EL (cell line): ENCODE measurements around the gene CERS2.
"Not testable (repeated sequence)": the region's sequence is repeated elsewhere in the genome, so short reads cannot be mapped to it uniquely, and the experiment has no call there.

ENCODE experiments used
- DNase-seq: peaks from one replicate; pipeline ENCODE4 v3.0.0-alpha.2; 2016

CERS2 gene

DNA sequence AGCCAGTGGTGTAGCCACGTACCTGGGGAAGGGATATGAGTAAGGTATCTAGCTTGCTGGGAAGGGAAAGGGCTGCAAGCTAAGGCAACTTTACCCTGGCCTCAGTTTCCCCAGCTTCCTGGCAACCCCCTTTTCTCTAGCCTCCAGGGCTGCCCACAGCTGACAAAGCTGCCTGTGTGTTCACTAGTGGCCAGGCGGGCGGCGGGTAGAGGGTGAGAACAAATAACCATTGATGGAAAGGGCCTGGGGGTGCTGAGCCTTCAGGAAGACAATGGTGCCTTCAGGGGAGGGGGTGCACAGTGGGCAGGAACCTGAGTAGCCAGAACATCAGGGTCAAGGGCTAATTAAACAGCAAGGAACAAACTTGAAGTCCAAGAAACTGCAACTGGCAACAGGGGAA lies 6.1 kb downstream of the CERS2 start:
- no peak for DNase-seq

DNA sequence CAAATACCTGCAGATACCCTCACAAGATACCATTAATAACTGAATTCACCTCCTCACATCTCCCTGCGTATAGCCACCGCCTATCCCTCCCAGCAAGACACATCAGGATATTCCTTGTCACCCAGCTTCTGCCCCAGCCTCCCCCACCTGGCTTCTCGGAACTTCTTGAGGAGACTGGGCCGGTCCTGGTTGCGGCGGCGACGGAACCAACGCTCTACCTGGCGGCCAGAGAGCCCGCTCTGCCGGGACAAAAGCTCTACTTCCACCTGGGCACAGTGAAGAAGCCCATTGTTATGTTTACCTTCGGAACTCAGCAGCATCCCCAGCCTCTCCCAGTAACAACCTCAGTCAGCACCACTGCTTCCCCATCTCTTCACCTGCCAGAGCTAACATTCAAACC lies 6.7 kb downstream of the CERS2 start:
- no peak for DNase-seq

DNA sequence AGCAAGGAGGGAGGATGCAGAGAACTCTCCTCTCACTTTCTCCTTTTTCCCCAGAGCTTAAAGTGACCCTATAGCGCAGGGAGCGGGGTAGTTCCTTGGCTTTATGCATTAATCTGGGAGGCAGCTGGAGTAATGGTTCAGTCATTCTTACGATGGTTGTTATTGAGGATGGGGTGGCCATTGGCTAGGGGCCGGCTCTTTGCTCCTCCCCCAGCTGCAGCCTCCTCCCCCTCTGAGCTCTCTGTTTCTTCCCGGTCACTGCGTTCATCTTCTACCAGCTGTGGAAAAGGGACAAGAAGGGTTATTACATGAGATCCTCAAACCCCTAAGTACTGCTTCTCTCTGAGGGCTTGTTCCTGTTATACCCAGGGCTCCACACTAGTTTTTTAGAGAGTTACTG lies 8.6 kb downstream of the CERS2 start:
- no peak for DNase-seq

DNA sequence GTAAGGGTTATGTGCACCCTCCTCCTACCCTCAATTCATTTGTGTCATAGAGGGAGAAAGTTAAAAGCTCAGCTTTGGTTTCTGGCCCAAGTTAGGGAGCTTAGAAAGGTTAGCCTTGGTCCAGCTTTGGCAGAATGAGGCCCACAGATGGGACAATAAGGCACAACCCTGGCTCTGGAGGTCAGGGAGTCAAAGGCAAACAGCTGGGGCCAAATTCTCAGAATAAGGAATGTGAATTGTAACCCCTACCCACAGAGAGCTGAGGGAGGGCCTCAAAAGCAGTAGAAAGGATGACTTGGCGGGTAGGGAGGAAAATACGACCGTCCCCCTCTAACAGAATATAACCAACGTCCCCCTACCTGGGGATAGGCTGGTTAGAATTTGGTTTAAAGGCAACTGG lies 9.0 kb downstream of the CERS2 start:
- no peak for DNase-seq

DNA sequence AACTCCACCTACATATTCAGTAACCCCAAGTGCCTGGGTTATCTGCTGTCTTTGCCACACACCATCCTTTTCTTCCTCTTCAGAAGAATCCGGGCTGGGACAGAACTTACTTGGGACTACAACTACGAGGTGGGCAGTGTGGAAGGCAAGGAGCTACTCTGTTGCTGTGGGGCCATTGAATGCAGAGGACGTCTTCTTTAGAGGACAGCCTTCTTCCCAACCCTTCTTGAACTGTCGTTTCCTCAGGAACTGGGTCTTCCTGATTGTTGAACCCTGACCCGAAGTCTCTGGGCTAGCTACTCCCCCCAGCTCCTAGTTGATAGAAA lies 10.5 kb downstream of the CERS2 start:
- DNase-seq, result no peak

DNA sequence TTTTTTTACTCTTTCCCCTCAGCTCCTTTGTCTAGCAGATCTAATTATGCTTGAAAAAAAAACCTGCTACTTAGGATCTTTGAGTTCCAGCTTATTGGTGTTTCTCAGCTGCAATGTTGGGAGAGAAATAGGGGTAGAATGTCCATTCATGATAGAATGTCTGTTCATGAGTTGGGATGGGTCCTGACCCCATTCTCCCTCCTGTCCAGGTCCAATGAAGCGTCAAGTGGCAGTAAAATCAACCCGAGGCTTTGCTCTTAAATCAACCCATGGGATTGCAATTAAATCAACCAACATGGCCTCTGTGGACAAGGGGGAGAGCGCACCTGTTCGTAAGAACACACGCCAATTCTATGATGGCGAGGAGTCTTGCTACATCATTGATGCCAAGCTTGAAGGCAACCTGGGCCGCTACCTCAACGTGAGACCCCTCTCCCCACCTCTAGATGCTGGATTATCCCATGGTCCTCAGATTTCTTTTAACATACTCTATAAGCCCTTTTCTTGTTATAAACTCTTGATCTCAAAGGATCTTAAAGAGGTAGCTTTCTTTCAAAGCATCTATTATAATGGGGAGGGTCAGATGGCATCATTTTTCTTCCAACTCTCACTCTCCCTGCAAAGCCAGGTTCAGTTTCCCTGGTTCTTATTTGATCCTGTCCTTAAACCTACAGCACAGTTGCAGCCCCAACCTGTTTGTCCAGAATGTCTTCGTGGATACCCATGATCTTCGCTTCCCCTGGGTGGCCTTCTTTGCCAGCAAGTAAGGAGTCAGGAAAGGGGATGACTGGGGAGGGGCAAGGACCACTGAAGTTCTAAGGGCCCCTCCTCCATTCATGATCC lies 11.1 kb downstream of the CERS2 start:
- DNase-seq, result no peak

DNA sequence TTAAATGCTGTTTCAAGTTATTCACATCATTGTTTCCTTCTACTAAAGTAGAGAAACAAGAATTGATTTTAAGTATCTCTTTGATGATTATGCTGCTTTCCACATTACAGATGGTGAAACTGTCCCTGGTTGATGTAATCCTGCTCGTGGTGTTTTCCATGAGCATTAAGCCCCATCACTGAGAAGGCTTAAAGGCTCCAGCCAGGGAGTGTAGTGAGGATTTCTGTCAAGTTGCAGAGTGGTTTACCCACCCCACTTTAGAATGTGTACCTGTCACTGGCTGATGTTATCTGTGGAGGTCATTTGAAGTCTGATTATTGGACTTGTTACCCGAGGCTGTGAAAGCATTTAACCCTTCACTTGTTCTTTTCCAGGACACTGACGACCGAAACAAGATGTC lies 12.9 kb downstream of the CERS2 start:
- DNase-seq, result no peak

DNA sequence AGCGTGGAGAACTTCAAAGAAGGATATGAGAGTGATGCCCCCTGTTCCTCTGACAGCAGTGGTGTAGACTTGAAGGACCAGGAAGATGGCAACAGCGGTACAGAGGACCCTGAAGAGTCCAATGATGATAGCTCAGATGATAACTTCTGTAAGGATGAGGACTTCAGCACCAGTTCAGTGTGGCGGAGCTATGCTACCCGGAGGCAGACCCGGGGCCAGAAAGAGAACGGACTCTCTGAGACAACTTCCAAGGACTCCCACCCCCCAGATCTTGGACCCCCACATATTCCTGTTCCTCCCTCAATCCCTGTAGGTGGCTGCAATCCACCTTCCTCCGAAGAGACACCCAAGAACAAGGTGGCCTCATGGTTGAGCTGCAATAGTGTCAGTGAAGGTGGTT lies 14.0 kb downstream of the CERS2 start:
- no peak for DNase-seq

DNA sequence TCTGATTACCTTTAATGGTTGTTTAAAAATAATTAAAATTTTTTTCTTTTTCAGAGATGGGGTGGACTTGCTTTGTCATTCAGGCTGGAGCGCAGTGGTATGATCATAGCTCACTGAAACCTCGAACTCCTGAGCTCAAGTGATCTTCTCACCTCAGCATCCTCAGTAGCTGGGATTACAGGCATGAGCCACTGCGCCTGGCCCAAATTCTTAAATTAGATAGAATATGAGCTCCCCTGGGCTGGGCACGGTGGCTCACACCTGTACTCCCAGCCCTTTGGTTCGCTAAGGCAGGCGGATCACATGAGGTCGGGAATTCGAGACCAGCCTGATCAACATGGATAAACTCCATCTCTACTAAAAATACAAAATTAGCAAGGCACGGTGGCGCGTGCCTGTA lies 17.0 kb downstream of the CERS2 start:
- no peak for DNase-seq

DNA sequence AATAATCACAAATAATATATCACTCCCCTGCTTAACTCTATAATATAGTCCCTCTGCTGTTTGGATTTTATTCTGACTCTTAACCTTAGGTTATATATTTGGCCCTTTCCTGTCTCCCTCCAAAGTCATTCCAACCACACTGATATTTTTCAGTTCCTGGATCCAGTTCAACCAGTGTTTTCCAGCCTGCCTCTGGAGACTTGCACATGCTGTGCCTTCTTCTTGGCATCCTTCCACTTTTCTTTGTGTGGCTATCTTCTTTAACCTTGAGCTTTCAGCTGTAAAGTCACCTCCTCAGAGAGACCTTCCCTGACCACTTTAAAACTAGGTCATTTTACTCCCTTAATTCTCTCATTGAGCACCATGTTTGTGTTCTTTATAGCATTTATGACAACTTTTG lies 19.4 kb downstream of the CERS2 start:
- DNase-seq, result no peak

DNA sequence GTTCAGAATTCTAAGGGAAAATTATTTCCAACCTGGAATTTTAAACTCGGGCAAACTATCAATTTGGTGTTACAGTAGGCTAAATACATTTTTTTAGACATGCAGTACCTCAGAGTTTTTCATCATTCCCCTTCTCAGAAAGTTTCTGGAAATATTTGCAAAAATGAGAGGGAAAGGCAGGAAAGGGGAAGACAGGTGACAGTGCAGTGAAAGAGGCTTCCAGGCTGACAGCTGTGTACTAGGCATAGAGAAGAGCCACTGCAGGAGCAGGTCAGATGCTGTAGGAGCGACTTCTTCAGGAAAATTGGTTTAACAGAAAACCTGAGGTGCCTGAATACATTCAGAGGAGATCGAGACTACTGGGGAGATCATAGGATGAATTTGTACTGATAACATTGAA lies 19.9 kb downstream of the CERS2 start:
- DNase-seq, result no peak

DNA sequence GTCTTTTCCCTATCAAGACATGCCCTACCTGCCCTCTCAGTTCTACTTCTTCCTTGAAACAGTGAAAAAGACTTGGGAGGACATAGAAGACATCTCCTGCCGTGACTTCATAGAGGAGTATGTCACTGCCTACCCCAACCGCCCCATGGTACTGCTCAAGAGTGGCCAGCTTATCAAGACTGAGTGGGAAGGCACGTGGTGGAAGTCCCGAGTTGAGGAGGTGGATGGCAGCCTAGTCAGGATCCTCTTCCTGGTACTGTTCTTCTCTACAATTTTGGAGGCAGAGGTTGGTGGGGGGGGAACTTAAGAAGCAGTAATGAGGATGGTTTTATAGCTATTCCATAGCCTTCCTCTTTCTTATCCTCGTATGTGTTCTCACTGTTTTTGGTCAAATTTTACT lies 29.8 kb downstream of the CERS2 start:
- no peak for DNase-seq

DNA sequence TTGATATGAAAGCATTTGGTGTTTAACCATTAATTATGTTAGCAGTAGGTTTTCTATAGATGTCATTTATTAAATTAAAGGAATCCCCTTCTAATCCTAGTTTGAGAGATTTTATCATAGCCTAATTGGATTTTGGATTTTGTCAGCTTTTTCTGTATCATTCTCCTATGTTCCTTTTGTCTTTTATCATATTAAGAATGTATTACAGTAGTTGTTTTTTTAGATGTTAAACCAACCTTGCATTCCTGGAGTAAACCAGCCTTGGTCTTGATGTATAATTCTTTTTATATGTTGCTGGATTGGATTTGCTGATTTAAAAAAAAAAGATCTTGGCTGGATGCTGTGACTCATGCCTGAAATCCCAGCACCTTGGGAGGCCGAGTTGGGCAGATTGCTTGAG lies 42.9 kb downstream of the CERS2 start:
- DNase-seq, result peak; percentile 8

DNA sequence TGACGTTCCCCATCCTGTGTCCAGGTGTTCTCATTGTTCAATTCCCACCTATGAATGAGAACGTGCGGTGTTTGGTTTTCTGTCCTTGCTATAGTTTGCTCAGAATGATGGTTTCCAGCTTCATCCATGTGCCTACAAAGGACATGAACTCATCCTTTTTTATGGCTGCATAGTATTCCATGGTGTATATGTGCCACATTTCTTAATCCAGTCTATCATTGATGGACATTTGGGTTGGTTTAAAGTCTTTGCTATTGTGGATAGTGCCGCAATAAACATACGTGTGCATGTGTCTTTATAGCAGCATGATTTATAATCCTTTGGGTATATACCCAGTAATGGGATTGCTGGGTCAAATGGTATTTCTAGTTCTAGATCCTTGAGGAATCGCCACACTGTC lies 45.9 kb downstream of the CERS2 start:
- DNase-seq, result not testable (repeated sequence)

DNA sequence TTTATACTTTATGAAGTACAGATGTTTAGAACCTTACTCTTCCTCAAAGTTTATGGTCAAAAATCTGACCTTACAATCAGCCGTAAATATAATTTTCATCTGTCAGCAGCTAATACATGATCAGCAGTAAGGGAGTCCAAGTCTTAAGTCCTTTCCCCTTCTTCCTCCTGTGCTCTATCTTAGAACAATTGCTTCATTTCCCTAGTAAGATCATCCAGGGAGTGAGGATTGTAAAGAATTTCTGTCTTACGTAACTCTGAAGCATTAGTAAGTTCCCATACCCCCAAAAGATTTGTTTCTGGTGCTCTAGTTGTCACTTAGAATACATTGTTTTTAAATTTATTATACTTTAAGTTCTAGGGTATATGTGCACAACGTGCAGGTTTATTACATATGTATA lies 46.3 kb downstream of the CERS2 start:
- DNase-seq, result no peak

DNA sequence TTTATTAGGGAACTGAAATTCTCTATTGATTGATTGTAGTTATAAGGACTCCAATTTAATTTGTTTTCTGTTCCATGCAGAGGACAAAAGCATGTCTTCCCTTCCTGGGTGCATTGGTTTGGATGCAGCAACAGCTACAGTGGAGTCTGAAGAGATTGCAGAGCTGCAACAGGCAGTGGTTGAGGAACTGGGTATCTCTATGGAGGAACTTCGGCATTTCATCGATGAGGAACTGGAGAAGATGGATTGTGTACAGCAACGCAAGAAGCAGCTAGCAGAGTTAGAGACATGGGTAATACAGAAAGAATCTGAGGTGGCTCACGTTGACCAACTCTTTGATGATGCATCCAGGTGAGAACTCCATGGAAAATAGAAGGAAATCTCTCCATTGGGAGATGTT lies 47.0 kb downstream of the CERS2 start:
- no peak for DNase-seq

DNA sequence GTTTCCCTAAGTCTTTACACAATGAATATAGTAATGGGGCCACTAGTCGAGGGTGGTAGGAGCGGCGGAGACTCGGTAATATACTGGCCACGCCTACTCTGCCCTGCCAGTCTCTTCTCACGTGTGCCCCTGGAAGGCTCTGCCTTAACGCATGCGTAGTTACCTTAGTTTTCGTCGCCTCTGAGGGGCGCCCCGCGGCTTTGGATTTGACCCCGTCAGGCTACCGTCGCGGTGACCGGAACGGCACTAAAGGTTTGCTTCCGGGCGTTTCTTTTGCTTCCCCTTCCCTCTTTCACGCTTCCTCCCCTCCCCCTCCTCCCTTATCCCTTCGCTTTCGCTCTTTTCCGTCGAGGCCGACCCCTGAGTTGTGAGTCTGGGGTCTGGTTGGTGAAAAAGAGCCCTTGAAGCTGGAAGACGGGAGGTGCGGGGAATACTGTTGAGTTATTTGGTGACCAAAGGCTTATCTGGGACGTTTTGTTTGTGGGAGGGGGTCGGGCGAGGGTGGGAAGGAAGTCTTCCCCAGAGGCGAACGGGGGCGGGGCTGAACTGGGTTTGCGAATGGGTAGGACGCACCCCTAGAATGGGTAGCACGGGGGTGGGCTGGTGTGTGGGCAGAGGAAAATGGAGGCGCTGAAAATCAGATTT lies 48.4 kb downstream of the CERS2 start, which contains the start of gene SETDB1:
SETDB1 (plus strand) TSS at position 267 of the 645 bp plus-strand sequence. CDS start 1,352 bp downstream, outside the sequence.
- DNase-seq, result peak; percentile 98

DNA sequence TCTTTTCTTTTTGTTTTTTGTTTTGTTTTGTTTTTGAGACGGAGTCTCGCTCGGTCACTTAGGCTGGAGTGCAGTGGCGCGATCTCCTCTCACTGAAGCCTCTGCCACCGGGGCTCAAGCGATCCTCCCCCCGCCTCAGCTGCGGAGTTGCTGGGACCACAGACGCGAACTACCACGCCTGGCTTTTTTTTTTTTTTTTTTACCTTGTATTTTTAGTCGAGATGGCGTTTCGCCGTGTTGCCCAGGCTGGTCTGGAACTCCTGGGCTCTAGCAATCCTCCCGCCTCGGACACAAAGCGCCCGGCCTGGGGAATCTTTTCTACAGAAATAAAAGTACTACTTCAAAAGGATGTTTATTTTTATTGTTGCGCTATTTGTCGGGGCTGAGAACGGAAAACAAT lies 49.6 kb downstream of the CERS2 start:
- no peak for DNase-seq

DNA sequence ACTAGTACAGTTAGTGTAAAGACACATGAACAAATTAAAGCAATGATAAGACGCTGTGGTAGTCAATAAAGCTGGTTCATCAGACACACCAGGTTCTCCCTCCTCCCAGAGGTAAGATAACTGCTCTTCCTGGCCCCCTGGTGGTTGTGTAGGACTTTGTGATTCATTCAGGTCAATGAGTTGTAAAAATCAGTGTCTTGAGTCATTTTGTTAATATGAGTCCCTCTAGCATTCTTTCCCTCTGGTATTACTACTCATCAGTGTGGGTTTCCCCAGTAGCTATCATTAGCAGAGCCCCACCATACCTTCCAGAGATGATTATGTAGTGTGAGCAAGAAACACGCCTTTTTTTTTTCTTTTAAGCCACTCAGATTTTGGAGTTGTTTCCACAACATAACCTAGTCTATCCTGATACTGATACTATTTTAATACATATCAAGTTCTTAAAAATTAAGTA lies 52.1 kb downstream of the CERS2 start:
- DNase-seq, result peak; percentile 92

DNA sequence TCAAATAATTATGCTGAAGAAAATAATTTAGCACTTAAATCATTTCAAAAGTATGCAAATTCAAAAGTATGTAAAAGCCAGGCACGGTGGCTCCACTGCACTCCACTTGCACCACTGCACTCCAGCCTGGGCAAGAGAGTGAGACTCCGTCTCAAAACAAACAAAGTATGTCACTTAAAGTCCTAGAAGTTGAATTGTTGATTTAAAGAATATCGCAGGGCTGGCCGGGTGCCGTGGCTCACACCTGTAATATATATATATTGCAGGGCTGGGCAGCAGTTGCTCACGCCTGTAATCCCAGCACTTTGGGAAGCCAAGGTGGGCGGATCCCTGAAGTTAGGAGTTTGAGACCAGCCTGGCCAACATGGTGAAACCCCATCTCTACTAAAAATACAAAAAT lies 57.2 kb downstream of the CERS2 start:
- DNase-seq, result no peak
